ENCODE measurements around the gene TMEM130.
"Not testable (repeated sequence)": the region's sequence is repeated elsewhere in the genome, so short reads cannot be mapped to it uniquely, and the experiment has no call there.

The TMEM130 gene

GRCh38 chr7:98877146-98877545 is 7.3 kb upstream of the TMEM130 start:
- peaks cover 9% of the 10 kb centered on the region for H3K27me3 Mint-ChIP-seq (ENCODE audit: low read depth)
- H3K4me1 Mint-ChIP-seq: peaks cover 4% of the 10 kb centered on the region
- peak overlapping the region; percentile 76 to 86 (median 80) for H3K4me3 Mint-ChIP-seq
- H3K9me3 Mint-ChIP-seq: no peaks in the 10 kb centered on the region
- peaks cover 12% of the 10 kb centered on the region for H3K36me3 Mint-ChIP-seq (ENCODE audit: low read depth)
- H3K27ac Mint-ChIP-seq: peak overlapping the region; percentile 55 to 85 (median 64)
- no peak for TF ChIP-seq CTCF (IDR thresholded peaks at IDR 0.05; ENCODE audit: unreplicated experiment in 3 of 3)

- no peak for TF ChIP-seq CTCF (IDR thresholded peaks at IDR 0.05; ENCODE audit: unreplicated experiment in 3 of 3)
- H3K4me1 Mint-ChIP-seq: peaks cover 4% of the 10 kb centered on the region
- H3K36me3 Mint-ChIP-seq (ENCODE audit: low read depth): peaks cover 2% of the 10 kb centered on the region
- H3K4me3 Mint-ChIP-seq: peak overlapping the region; percentile 56 to 71 (median 59)
- peaks cover 17% of the 10 kb centered on the region for H3K27me3 Mint-ChIP-seq (ENCODE audit: low read depth)
- no peaks in the 10 kb centered on the region for H3K9me3 Mint-ChIP-seq
- H3K27ac Mint-ChIP-seq: no peak overlapping the region
Observed at GRCh38 chr7:98875501-98875900, 5.7 kb upstream of the TMEM130 start.

- Mint-ChIP-seq H3K27me3 (ENCODE audit: low read depth) (peaks cover 22% of the 10 kb centered on the region), H3K9me3 (no peaks in the 10 kb centered on the region), H3K4me3 (peak overlapping the region in 2 of 3 experiments; percentile 49 to 56), H3K27ac (no peak overlapping the region), H3K4me1 (peaks cover 4% of the 10 kb centered on the region), H3K36me3 (ENCODE audit: low read depth) (no peaks in the 10 kb centered on the region)
- TF ChIP-seq CTCF (IDR thresholded peaks at IDR 0.05; ENCODE audit: unreplicated experiment in 3 of 3): no peak
Observed at GRCh38 chr7:98874942-98875341, 5.1 kb upstream of the TMEM130 start.

- not testable (repeated sequence) for H3K27ac Mint-ChIP-seq; H3K9me3 Mint-ChIP-seq; H3K4me1 Mint-ChIP-seq; H3K4me3 Mint-ChIP-seq; H3K36me3 Mint-ChIP-seq (ENCODE audit: low read depth)
- peaks cover 30% of the 10 kb centered on the region for H3K27me3 Mint-ChIP-seq (ENCODE audit: low read depth)
Observed at GRCh38 chr7:98873610-98874009, 3.8 kb upstream of the TMEM130 start.

GRCh38 chr7:98872328-98872924 is 2.6 kb upstream of the TMEM130 start:
- H3K4me3 Mint-ChIP-seq: peak overlapping the region in 1 of 3 experiments; percentile 40
- no peak for TF ChIP-seq CTCF (IDR thresholded peaks at IDR 0.05; ENCODE audit: unreplicated experiment in 3 of 3)

GRCh38 chr7:98870807-98871491 is 1.1 kb upstream of the TMEM130 start:
- H3K4me3 Mint-ChIP-seq: peak overlapping the region; percentile 89 to 91 (median 90)
- H3K4me1 Mint-ChIP-seq: peaks cover 4% of the 10 kb centered on the region
- no peaks in the 10 kb centered on the region for H3K9me3 Mint-ChIP-seq
- H3K36me3 Mint-ChIP-seq (ENCODE audit: low read depth): no peaks in the 10 kb centered on the region
- no peak for TF ChIP-seq CTCF (IDR thresholded peaks at IDR 0.05; ENCODE audit: unreplicated experiment in 3 of 3)
- H3K27me3 Mint-ChIP-seq (ENCODE audit: low read depth): peaks cover 45% of the 10 kb centered on the region
- H3K27ac Mint-ChIP-seq: no peak overlapping the region

More at GRCh38 chr7:98872328-98872924, 2.6 kb upstream of the TMEM130 start:
- Mint-ChIP-seq H3K9me3 (no peaks in the 10 kb centered on the region), H3K4me1 (peaks cover 2% of the 10 kb centered on the region), H3K27ac (peak overlapping the region in 1 of 3 experiments; percentile 28), H3K27me3 (ENCODE audit: low read depth) (peaks cover 36% of the 10 kb centered on the region), H3K36me3 (ENCODE audit: low read depth) (no peaks in the 10 kb centered on the region)
